ENCODE measurements around the gene PID1. TPM values are rescaled to one million over a fixed set of nuclear protein-coding genes. Genes with fewer than 3 reads are reported as not detected.
"Not testable (repeated sequence)": the region's sequence is repeated elsewhere in the genome, so short reads cannot be mapped to it uniquely, and the experiment has no call there.

PID1 gene
- total and polyA plus RNA-seq, 10 donors = 3.2 to 30.0 (median 14.7) TPM

DNA sequence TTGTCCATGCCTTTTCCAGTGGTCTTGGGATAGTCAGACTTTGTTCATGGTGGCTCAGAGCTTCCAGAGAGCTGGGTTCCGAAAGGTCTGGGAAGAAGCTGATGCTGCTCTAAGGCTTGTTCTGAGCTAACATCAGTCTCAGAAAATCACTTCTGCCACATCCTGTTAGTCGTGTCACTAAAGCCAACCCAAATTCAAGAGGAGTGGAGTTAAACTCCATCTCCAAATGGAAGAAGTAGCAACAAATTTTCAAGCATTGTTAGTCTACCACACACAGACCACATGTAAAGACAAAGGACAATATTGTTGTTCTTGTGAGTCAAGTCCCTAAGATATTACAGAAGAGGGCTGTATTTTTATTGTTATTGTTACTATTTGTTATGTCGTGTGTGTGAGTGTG is 77.8 kb downstream of the PID1 start:
- Histone ChIP-seq H3K36me3 (no peaks in the 10 kb centered on the region), H3K4me3 (no peak overlapping the region), H3K27ac (no peak overlapping the region), H3K27me3 (replicated peaks in 1 of 7) (no peaks in the 10 kb centered on the region), H3K9me3 (peaks cover 0 to 10% (median under 1%) of the 10 kb centered on the region in 8 donors), H3K4me1 (no peaks in the 10 kb centered on the region)
- WGBS, 5 donors = 66 to 79% (median 70%) methylated on average over 3 of the region's 3 CpGs
- TF ChIP-seq POLR2AphosphoS5 (IDR thresholded peaks at IDR 0.05) (no peak), POLR2A (IDR thresholded peaks at IDR 0.05) (no peak), CTCF (IDR thresholded peaks at IDR 0.05 in 8 of 11, conservative IDR thresholded peaks at IDR 0.05 in 3 of 11) (no peak)
- intact Hi-C loops (cut with DNase I; ENCODE audit: low total_unique reads) = no loop called here
- no peak for DNase-seq

DNA sequence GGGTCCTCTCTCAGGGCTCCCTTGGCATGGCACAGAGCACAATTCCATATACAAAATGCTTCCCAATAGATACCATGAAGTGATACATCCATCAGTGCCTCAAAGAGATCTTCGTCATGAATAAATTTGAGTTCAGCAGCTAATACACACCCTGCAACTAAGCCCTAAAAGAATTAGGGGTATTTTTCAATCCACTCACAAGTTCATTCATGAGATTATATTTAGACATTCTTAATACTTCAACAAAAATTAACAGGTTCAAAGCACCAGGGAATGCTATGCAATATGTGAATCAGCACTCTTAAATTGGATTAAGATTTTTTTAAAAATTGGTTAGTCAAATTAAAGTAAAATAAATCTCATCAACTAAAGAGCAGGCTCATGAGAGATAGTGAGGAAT is 79.7 kb downstream of the PID1 start:
- DNase-seq = no peak
- Histone ChIP-seq H3K27ac (no peak overlapping the region), H3K36me3 (no peaks in the 10 kb centered on the region), H3K4me3 (no peak overlapping the region), H3K9me3 (peaks cover 0 to 28% (median 17%) of the 10 kb centered on the region in 8 donors), H3K4me1 (no peaks in the 10 kb centered on the region), H3K27me3 (replicated peaks in 1 of 7) (no peaks in the 10 kb centered on the region)
- no peak for TF ChIP-seq POLR2A (IDR thresholded peaks at IDR 0.05)
- TF ChIP-seq POLR2AphosphoS5 (IDR thresholded peaks at IDR 0.05) = no peak
- no peak for TF ChIP-seq CTCF (IDR thresholded peaks at IDR 0.05 in 8 of 11, conservative IDR thresholded peaks at IDR 0.05 in 3 of 11)
- WGBS, 5 donors = 73 to 93% (median 83%) methylated on average over 1 of the region's 1 CpG
- intact Hi-C loops (cut with DNase I; ENCODE audit: low total_unique reads) = no loop called here

- intact Hi-C loops (cut with DNase I; ENCODE audit: low total_unique reads); H3K36me3 ChIP-seq; DNase-seq; H3K27ac ChIP-seq; H3K4me3 ChIP-seq; H3K4me1 ChIP-seq; H3K27me3 ChIP-seq (replicated peaks in 1 of 7): not testable (repeated sequence)
- H3K9me3 ChIP-seq = peaks cover 0 to 35% (median 24%) of the 10 kb centered on the region in 8 donors
- WGBS, 5 donors = 68 to 84% (median 73%) methylated on average over 4 of the region's 4 CpGs
Observed at GRCh38 chr2:229187123-229187522, 84.0 kb downstream of the PID1 start.

- H3K9me3 ChIP-seq = peaks cover 0 to 10% (median 8%) of the 10 kb centered on the region in 8 donors
- no peaks in the 10 kb centered on the region for H3K4me1 ChIP-seq
- DNase-seq = no peak
- intact Hi-C loops (cut with DNase I; ENCODE audit: low total_unique reads) = no loop called here
- no peak overlapping the region for H3K4me3 ChIP-seq
- H3K27ac ChIP-seq = no peak overlapping the region
- no peaks in the 10 kb centered on the region for H3K27me3 ChIP-seq (replicated peaks in 1 of 7)
- no peaks in the 10 kb centered on the region for H3K36me3 ChIP-seq
- no peak for TF ChIP-seq CTCF (IDR thresholded peaks at IDR 0.05 in 8 of 11, conservative IDR thresholded peaks at IDR 0.05 in 3 of 11)
- no peak for TF ChIP-seq POLR2A (IDR thresholded peaks at IDR 0.05)
- no peak for TF ChIP-seq POLR2AphosphoS5 (IDR thresholded peaks at IDR 0.05)
Observed at GRCh38 chr2:229181641-229182040, 89.4 kb downstream of the PID1 start.

DNA sequence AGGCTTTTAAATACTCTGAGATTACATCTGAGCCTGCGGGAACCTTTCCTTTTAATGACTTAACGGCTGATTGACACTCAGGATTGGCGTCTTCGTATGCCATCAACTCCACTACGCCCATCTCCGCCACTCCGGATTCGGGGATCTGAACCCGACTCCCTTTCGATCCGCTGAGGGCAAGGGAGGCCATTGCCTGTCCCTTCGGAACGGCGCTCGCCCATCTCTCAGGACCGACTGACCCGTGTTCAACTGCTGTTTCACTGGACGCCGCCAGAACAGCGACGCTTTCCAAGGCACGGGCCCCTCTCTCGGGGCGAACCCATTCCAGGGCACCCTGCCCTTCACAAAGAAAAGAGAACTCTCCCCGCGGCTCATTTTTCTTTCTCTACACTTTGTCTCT is 90.4 kb downstream of the PID1 start:
- peak; percentile 67 for DNase-seq
- H3K4me1 ChIP-seq = no peaks in the 10 kb centered on the region
- no peak overlapping the region for H3K27ac ChIP-seq
- WGBS, 5 donors = 92 to 98% (median 95%) methylated on average over 26 of the region's 26 CpGs
- H3K36me3 ChIP-seq = no peaks in the 10 kb centered on the region
- no peaks in the 10 kb centered on the region for H3K27me3 ChIP-seq (replicated peaks in 1 of 7)
- TF ChIP-seq POLR2A (IDR thresholded peaks at IDR 0.05) = no peak
- no peak for TF ChIP-seq CTCF (IDR thresholded peaks at IDR 0.05 in 8 of 11, conservative IDR thresholded peaks at IDR 0.05 in 3 of 11)
- TF ChIP-seq POLR2AphosphoS5 (IDR thresholded peaks at IDR 0.05) = no peak
- peaks cover 0 to 2% (median 0%) of the 10 kb centered on the region in 8 donors for H3K9me3 ChIP-seq
- intact Hi-C loops (cut with DNase I; ENCODE audit: low total_unique reads) = no loop called here
- H3K4me3 ChIP-seq = no peak overlapping the region
